GM21381 (cell line): ENCODE data around the gene SLC16A7.
A peak's percentile ranks its signal among the peaks of the same experiment; 100 is the strongest.
"Not testable (repeated sequence)": the region's sequence is repeated elsewhere in the genome, so short reads cannot be mapped to it uniquely, and the experiment has no call there.

Source experiments
- ATAC-seq: cut with Tn5 transposase; IDR thresholded peaks from one replicate; pipeline ENCODE4 v1.9.1; 2021; ENCODE audit warnings: mild to moderate bottlenecking, moderate library complexity; ENCODE audit not compliant: unreplicated experiment

The SLC16A7 gene, protein sequence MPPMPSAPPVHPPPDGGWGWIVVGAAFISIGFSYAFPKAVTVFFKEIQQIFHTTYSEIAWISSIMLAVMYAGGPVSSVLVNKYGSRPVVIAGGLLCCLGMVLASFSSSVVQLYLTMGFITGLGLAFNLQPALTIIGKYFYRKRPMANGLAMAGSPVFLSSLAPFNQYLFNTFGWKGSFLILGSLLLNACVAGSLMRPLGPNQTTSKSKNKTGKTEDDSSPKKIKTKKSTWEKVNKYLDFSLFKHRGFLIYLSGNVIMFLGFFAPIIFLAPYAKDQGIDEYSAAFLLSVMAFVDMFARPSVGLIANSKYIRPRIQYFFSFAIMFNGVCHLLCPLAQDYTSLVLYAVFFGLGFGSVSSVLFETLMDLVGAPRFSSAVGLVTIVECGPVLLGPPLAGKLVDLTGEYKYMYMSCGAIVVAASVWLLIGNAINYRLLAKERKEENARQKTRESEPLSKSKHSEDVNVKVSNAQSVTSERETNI

DNA sequence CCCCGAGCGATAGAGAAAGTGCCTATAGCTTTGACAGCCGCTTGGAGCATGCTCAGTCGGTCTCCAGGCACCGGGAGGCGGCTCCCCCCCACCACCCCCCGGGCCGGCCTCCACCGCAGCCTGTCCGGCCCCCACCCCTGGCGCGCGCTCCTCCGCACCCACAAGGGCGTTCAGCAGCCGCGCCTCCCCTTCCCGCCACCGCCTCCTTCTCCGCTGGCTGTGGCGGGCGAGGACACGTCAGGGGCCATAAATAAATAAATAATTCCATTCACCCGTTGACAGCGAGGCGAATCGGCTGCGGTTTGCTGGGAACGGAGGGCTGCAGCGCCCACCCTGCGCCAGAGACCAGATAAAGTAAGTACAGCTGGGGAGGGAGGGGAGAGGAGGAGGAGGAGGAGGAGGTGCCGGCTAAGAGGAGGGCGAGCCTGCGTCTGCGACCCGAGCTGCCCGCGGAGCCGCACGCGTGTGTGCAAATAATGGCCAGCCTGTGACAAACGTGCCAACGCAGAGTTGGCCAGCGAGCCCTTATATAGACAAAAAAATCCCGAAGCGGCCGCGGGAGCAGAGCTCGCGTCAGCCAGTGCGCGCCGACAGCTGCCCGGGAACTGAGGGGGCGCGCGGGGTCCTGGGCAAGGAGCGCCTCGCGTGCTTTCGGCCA is at the start of gene SLC16A7:
TSS of gene SLC16A7 (plus strand) at position 147 of the 658 bp plus-strand sequence. CDS start 108,773 bp downstream, outside the sequence.
- ATAC-seq: peak; percentile 60

DNA sequence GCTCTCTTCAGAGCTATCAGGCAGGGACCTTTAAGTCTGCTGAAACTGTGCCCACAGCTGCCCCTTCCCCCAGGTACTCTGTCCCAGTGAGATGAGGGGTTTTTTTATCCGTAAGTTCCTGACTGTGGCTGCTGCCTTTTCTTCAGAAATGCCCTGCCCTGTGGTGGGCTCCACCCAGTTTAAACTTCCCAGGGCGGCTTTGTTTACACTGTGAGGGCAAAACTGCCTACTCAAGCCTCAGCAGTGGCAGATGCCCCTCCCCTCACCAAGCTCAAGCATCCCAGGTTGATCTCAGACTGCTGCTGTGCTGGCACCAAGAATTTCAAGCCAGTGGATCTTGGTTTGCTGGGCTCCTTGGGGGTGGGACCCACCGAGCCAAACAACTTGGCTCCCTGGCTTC is 46.9 kb upstream of the SLC16A7 start:
- no peak for ATAC-seq

DNA sequence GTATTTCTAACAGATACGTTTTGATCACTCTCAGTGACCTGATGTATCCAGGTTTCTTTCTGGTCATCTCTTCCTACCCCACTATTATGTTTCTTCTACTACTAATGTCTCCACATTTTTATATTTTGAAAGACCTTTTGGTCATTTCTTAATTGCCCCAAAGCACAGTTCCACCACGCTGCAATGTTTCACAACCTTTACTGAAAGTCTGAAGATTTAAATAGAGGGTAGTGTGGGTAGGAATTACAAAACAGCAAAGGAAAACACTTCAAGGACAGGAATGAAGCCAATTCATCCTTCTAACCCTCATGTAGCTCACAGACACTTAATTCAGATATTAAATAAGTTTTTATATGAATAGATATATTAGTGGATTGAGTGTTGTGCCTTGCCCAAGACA is 36.1 kb upstream of the SLC16A7 start:
- no peak for ATAC-seq

DNA sequence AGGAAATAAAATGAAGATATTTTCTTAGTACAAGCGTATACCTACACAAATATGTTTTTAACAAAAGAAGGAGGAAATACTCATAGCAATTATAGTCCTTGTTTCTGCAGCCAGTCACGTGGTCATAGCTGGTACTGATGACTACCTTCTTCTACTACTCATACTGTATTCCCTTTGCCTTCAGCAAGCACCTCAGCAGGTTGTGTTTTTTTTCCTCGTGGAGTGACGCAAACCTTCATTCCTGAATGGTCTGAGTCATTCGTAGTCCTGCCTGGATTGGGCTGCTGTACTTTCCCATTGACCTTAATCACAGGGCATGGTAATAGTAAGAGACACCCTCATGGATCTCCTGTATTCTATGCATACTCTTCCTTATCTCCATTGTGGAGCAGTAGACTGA is 25.7 kb upstream of the SLC16A7 start:
- ATAC-seq: no peak

DNA sequence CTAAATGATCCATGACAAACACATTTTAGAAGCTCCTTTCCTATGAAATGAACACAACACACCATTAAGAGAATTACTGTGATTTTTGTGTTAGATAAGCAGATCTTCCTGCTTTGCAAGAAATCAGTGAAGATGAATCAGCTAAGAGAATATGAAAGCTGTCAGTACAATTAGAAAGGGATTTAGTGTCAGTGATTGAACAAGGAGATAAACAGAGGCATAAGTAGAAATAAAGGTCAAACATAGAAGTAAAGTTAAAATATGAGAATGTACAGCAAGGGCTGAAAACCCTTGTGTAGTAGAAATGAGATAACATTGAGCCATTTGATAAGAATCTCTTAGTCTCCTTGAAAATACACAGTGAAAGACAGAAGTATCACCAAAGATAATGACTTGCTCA is 21.4 kb upstream of the SLC16A7 start:
- no peak for ATAC-seq

DNA sequence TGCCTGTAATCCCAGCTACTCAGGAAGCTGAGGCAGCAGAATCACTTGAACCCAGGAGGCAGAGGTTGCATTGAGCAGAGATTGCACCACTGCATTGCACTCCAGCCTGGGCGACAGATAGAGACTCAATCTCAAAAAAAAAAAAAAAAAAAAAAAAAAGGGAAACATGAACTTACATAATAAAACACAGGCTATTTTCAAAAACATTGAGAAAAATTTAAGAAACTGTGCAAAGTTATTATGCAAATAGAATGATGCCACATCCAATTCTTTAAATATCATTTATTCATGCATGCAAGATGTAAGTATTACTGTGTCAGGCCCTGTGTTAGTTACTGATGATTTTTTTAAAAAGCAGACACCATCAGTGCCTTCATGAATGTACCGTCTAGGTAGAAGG is 20.0 kb upstream of the SLC16A7 start:
- ATAC-seq: no peak

DNA sequence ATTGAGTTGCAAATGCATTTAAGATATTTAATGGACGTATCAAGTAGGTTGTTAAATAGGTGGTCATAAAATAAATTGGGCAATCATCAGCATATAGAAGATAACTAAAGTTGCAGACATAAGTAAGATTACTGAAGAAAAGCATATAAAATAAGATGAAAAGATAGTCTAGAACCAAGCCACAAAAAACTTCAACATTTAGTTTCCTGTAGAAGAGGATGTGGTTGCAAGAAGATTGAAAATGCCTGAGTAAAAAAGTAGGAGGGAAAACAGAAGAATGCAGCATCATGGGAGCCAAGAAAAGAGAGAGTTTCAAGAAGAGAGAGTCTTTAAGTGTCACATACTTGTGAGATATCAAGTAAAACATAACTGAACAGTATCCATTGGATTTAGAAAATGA is 17.6 kb upstream of the SLC16A7 start:
- no peak for ATAC-seq

DNA sequence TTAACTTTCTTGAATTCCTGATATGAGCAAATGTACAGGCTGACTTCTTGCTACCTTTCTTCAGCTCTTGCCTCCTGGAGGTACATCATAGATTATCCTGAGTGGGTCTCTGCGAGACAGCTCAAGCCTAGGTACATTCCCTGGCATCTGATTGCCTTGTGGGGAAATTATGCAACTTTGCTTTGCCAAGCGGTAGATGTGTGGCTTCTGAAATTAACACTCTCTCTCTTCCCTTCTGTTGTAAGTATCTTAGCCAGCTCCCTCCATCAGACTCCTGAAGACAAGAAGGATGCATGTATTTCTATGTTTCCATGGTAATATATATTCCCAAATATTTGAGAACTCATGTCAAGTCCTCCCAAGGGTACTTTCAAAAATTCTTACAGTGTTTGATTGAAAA is 16.2 kb upstream of the SLC16A7 start:
- ATAC-seq: no peak

DNA sequence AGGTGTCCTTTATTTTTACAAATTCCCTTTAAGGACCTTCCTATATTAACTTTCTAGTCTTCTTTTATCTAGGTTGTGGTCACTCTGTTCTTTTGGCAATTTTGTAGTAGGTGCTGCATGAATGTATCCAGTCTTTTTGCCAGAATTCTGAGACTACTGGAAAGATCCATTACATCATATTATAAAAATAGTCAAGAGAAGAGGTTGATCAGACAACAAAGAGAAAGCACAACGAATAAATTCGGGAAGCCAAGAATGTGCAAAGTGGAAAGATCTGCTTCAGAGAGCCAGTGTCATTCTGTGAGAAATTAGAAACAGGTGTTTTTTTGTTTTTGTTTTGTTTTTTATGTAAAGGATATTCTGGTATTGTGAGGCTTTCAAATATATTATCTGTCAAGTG is 15.8 kb upstream of the SLC16A7 start:
- ATAC-seq: no peak

DNA sequence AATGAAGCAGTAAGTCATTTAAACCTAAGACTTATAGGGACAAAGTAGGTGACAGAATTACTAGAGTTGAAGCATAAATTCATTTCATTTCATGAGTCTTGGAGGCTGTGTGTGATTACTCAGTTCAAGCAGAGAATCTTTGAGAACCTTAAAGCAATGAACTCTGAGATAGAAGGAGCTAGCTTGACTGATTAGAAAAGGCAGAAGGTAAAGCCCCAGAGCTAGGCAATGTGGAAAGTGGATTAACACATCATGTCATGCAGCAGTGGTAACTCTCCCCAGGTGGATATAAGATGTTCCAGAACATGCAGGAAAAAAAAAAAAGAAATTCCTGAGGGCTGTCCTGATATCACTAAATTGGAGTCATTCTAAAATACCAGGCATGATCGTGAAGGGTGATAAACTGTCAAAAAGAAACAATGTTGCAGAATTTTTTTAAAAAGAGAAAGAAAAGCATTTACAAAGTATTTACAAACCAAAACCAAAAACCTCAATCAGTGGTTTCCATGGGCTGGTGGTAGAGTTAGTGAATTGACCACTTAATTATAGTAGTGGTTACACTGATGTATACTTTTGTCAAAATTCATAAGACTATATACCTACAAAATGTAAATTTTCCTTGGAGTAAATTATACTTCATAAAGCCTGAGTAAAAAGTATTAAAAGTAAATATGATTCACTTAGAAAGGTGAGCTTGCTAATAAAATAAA is 12.7 kb upstream of the SLC16A7 start:
- no peak for ATAC-seq

DNA sequence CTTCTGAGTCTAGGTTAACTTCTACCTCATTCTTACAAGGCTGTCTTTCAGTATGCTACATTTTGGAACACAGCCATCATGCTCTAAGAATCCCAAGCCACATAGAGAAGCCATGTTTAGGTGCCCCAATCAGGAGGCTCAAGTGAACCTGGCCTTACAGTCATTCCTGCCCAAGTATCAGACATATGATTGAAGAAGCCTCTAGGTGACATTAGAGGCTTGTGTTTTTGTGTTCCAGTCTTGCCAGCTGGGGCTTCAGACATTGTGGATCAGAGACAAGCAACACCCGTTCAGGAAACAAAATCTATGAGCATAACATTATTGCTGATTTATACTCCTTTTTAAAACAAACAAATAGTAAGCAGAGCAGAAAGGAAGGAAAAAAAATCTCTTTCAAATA is 8.1 kb upstream of the SLC16A7 start:
- no peak for ATAC-seq

DNA sequence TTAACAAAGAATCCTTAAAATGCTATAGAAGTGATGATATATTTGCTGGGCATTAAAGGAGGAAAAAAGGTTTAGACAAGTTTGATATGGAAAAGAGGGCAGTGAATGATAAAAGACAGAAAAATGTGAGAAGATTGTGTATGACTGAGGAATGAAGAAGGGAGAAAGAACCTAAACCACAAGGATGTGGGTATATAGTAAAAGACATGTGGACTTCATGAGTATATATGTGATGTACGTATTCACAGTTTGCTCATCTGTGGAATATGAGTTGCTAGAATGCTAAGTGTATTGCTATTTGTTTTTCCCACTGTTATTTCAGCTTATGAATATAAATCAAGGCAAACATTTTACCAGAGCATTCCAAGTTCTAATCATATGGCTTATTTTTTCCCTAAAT is 2.1 kb upstream of the SLC16A7 start:
- ATAC-seq: no peak

DNA sequence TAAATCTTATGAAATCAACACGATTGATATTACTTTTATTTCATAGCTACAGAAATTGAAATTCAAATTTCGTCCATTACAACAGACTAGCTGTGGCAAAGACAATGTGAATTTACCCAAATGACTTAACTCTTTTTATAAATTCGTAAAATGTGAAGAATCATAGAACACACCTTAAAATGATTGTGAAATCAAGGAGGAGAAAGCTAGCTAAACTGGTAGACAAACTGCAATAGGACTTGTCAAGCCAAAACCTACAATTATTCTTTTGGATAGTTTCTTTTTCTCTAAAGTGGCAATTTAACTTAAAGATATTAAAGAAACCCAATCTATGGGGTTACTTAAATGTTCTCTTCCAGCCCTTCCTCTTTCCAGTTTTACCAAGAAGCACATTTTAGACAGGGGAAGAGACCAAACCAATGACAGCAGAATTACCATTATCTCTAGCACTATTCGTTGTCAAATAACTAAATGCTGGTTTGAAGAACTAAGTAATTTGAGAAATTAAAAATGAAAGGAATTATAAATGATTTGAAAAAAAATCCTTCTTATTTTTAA is 807 bp upstream of the SLC16A7 start:
- no peak for ATAC-seq

DNA sequence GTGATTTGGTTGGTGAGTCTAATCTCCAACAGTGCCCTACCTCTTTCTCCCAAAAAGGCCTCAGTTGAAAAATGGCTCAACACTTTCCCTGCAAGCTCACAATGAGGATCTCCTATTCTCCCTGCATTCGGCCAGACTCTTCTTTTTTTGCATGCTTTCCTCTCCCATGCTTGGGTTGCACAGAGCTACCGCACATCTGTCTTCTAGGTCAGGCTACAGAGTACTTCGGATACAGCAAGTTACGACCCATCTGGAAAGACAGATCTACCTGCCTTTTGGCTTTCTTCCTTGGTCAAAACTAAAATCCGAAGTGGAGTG is 305 bp upstream of the SLC16A7 start:
- peak; percentile 0 for ATAC-seq

DNA sequence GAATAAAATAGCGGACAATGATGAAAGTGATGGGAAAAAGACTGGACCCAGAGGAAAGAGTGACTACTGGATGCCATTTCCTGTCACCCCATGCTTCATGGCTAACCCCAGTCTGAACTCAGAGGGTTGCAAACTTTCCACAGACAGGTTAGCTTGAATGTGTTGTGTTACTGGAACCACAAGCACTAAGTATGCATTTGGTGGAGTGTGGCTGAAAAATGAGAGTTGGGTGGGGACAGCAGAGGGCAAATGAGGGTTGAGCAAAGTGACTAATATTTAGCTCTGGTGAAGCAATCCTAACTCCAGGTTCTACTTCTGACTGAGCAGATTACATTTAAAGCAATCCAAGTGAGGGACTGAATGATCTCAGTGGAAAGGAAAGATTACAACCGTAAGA is 1.6 kb downstream of the SLC16A7 start:
- ATAC-seq: peak; percentile 45

DNA sequence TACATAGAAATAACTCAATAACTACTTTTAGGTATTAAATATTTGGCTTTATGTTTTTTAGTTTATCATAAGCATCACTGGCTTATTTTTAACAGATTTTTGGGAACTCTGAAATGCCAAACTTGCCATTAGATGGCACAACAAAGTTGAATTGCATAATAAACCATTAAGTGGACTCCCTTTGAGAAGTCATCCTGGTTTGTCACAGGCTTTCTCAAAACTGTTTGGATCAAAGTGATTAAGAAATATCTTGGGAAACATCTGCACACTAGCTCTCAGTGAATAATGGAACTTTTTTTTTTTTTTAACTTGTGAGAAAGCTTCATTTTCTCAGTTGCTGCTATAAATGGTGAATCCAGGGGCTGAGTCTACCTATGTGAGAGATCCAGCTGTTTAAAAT is 4.3 kb downstream of the SLC16A7 start:
- no peak for ATAC-seq

DNA sequence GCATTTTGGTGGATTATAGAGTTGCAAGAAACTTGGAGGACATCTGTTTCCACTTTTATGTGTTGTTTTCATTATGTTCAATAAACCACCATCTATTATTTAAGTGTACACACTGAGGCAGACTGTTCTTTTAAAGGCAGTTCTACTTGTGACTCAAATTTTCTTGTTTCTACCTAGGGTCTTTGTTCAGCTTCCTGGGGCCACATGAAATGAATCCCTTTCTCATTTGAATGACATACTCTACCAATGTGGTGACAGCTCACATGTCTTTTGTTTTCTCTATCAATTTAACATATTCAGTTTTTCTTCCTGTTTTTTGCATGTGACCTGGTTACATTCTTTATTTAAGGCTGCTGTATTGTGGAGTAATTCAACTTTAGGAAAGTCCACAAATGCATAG is 7.9 kb downstream of the SLC16A7 start:
- ATAC-seq: no peak

DNA sequence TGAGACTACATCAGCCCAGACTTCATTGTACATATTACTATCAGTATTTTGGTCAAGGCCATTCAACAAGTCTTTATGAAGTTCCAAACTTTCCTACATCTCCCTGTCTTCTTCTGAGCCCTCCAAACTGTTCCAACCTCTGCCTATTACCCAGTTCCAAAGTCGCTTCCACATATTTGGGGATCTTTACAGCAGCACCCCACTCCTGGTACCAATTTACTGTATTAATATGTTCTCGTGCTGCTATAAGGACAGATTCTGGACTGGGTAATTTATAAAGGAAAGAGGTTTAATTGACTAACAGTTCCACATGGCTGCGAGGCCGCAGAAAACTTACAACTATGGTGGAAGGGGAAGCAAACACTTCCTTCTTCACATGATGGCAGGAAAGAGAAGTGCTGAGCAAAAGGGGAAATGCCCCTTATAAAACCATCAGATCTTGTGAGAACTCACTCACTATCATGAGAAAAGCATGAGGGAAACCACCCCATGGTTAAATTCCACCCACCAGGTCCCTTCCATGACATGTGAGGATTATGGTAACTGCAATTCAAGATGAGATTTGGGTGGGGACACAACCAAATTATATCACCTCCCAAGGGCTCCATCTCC is 17.1 kb downstream of the SLC16A7 start:
- not testable (repeated sequence) for ATAC-seq

DNA sequence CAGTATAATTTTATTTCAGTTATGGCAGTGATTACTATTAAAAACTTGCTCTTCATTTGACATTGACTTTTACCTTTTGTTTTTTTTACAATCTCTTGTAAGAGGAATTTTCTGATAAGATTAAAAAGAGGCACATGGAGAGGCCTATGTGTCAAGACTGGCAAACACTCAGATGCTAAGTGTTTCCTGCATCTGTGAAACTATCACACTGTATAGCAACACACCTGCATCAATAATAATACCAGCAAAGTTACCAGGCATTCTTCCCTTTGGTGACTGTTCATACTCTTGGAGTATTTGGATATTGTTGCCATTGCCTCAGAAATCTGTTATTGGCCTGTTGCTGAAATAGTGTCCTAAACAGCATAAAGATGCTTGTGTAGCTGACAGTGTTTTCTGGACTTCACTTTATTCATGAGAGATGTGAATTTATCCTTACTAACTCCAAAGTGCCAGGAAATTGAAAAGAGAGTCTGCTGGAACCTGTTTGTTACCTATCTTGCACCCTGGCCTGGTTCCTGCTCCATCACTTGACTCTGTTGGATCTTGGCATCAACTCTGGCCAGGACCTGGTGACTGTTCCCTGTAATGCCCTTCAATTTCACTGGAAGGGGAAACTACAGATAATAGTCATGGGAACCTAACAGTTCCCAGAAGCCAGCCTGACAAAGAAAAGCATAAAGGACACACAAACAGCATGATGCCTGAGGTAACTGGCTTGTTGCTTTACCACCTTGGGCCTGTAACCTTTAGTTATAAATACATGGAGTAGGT is 19.8 kb downstream of the SLC16A7 start:
- no peak for ATAC-seq

DNA sequence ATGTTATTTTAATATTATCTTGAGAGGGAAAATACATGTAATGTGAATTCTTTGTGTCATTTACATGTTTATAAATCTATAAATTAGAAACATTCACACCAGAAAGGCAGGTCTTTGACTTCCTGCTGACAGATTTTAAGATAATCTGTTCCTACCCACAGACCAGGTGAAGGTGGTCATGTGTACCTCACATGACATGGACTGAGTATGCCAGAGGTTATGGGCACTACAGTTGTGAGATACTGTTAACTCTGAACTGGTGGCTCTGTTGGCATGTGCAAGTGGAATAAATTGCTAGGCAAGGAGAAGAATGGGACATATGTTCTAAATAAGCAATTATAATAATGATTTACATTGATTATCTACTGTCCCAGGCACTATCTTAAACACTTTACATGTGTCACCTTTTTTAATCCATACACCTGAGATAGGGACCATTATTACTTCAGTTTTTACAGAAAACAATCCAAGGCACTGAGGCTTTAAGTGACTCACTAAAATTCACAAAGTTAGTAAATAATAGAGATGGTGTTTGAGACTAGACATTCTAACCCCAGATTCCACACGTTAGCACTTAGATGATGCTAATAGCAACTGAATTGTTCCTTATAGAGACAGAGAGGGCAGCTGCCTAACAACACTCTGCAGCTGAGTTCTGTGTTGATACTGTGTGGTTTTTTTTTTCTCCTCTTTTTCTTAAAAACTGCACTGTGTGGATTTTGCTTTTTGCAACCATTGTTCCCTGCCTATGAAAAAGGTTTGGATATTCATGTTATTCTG is 23.8 kb downstream of the SLC16A7 start:
- ATAC-seq: no peak
